GM08714 (cell line): ENCODE measurements around the gene ZMIZ1.

Experiments used
- H3K4me3 ChIP-seq: fragments of 200-500 bp; sonication (Bioruptor generic); 2 replicates; pipeline ENCODE4 v1.5.1; 2014; ENCODE audit warnings: mild to moderate bottlenecking, low read length, inconsistent platforms
- ZNF274 ChIP-seq: IDR thresholded peaks from 2 replicates; pipeline ENCODE4 v1.6.1; 2012; ENCODE audit warnings: mild to moderate bottlenecking, low read depth, low read length

ZMIZ1 gene

DNA sequence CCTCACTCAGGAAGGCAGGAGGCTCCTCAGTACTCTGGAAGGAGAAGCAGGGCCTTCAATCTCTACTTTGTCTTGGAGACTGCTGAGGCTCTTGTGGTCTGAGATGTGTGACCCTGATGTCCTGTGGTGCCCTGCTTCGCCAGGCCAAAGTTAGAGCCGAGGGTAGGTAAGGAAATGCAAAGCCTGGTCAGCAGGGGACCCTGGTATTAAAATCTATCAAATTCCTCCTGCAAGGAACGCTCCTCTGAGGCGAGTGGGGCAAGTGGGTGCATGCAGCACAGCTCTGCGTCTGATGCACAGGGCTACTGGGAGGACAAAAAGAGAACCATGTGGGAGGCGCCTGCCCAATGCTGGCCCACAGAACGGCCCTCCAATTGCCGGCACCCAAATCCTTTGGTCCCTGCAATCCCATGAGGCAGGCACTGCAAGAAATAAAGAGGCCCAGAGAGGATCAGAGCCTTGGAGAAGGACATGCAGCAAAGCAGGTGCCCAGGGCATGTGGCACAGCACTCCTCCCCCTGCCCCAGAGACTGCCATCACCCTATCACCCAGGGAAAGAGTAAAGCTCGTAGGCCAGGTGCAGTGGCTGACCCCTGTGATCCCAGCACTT, 23.1 kb upstream of the ZMIZ1 start:
- H3K4me3 ChIP-seq, result no peak overlapping the region
- no peak for TF ChIP-seq ZNF274

DNA sequence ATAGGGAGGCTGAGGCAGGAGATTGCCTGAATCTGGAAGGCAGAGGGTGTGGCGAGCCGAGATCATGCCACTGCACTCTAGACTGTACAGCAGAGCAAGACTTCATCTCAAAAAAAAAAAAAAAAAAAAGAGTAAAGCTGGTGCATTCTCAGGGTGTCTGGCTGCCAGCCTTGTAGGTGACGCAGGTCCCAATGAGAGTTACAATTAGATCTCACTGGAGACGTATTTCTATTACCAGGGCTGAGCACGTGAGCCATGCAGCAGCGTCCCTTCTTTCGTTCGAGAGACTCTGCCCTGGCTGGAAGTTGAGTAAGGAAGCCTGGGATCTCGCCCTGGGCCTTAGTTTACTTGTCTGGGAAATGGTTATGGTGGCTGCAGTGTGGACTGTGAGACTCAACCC, 22.4 kb upstream of the ZMIZ1 start:
- no peak overlapping the region for H3K4me3 ChIP-seq
- TF ChIP-seq ZNF274, result no peak

DNA sequence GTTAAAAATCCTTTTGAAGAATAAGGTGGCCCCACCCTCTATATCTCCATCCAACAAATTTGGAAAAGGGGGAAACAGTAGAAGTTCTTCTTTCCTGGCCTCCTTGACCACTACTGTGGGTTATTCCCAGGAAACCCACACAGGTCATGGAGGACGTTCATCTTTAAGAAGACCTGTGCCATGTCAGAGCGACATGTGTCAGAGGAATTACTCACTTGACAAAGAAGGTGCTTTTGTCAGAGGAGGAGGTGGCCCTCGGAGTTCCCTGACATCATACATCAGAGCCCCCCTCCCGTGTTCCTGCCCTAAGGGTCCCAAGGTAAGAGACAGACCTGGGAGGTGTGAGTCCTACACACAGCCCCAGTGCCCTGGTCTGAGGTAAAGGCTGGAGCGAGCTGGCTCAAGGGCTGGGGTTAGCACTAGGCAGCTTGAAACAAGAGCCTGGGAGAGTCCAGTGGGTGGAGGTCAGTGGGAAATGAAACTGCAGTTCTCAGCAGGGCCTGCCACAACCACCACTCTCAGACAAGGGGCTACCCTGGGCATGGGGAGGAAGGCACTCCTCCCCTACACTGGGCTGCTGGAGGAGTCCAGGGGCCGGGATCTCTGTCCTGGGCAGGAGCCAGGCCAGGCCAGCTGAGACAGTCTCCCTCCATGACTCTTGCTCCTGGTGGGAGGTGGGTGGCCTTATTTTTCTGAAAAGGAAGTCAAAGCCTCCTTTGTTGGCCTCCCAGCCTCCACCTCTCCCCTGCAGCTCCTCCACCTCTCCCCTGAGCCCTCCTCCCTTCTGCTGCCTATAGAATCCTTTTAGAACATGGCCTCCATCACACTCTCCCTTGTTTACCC, 21.8 kb upstream of the ZMIZ1 start:
- no peak for TF ChIP-seq ZNF274
- no peak overlapping the region for H3K4me3 ChIP-seq

DNA sequence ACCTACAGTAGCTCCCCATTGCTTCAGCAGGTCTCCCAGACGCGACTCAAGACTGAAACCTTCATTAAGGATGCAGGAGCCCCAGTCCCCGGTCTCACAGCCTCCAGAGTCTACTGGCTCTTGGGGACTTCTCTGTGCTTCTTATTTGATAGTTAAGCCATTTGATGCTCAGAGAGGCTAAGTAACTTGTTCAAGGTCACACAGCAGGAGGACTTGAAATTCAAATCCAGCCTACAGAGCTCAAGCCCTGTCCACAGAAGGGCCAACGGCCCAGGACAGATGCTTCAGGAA, 21.2 kb upstream of the ZMIZ1 start:
- H3K4me3 ChIP-seq, result no peak overlapping the region
- TF ChIP-seq ZNF274, result no peak

DNA sequence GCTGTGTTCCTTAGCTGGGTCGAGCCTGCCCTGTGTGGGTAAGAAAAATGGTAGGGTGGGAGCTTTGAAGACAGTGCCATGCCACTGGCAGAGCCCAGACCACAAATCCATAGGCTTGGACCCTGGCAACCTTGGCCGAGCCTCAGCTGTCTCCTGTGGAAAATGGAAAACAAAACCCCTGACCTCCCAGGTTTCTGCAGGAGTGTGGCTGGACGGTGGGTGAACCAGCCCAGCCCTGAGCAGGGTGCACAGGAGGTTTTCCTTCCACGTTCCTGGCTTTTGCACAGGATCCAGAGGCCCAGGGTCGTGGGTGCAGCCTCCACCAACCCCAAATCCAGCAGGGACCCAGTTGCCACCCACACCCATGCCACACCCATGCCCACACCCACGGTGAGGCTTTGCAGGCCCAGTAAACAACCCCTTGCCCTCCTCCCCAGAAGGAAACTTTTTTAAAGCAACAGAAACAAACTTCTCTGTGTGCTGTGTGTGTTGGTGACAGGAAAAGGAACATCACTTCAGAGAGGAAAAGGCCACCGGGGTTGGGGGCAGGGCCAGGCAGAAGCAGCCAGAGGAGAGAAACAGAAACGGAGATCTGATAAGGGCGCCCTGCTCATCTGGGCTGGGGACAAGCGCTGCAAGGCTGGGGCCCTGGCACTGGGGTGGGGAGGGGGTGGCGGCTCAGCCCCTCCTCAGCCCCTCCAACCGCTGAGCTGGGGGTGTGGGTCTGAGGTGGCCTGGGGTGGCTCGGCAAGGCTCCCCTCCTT, 20.7 kb upstream of the ZMIZ1 start:
- no peak overlapping the region for H3K4me3 ChIP-seq
- no peak for TF ChIP-seq ZNF274

DNA sequence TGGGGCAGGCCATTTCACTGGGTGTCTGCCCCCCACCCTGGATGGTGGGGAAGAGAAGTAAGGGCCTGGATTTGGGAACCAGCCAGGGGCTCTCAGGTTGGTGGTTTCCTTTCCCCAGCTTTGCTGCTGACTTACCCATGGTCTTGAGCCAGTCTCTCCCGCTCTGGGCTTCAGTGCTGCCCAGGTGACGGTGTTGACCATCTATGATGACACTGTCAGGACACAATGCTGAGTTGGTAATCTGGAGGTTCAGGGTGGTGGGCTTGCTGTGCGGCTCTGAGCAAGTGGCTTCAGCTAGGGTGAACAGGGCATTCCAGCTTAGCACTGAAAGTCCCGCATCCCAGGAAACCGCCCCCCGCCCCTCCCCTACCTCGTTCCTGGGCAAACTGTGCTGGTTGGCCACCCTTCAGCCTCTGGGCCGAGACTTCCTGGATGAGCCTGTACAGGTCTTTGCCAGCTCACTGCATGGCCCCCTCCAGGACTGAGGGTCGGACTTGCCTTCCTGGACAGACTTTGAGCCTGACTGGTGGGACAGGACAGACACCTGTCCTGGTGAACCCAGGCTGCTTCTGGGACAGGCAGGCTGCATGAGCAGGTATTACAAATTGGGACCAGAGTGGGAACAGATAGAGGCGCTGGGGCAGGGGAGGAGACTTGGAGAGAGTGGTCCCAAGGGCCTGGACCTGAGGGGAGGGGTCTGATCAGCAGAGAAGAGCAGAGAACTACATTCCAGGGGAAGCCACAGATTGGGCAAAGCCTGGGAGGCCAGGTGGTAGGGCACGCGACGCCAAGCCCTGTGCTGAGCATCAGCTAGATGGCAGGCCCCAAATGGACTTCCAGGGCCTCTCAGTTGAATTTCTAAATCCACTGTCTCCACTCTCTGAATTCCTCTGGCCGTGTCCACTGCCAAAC, 19.9 kb upstream of the ZMIZ1 start:
- no peak overlapping the region for H3K4me3 ChIP-seq
- no peak for TF ChIP-seq ZNF274

DNA sequence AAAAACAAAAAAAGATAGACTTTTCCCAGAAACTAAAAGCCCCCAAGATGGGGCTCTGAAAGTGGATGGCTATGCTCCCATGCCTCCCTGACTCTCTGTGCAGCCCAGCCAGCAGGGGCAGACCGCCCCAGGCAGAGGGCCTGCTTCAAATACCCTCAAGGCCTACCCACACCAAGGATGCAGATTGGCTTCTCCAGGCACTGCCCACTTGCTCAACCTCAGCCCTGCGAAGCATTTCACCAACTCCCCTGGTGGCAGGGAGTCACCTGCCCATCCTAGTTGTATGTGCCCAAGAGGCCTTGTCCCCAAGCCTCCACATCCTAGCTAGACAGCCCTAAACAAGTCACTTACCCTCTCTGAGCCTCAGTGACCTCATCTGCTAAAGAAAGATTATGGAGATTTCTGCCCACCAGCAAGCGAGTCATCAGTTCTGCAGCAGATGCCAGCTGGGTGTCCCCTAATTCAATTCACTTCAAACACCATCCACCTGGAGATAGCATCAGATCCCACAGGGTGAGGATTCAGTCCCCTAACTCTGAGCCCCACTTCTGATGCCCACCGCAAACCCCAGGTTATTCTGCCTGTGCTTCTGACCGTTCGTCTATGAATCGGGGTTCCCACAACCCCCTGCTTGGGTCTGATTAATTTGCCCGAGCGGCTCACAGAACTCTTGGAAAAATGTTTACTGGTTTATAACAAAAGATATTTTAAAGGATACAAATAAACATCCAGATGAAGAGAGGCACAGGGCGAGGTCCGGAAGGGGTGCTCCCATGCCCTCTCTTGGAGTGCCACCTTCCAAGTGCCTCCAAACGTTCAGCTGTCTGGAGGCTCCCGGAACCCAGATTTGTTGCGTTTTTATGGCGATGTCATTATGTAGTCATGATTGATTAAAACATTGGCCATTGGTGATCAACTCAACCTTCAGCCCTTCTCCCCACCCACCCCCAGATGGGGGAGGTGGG, 18.6 kb upstream of the ZMIZ1 start:
- H3K4me3 ChIP-seq, result no peak overlapping the region
- no peak for TF ChIP-seq ZNF274

DNA sequence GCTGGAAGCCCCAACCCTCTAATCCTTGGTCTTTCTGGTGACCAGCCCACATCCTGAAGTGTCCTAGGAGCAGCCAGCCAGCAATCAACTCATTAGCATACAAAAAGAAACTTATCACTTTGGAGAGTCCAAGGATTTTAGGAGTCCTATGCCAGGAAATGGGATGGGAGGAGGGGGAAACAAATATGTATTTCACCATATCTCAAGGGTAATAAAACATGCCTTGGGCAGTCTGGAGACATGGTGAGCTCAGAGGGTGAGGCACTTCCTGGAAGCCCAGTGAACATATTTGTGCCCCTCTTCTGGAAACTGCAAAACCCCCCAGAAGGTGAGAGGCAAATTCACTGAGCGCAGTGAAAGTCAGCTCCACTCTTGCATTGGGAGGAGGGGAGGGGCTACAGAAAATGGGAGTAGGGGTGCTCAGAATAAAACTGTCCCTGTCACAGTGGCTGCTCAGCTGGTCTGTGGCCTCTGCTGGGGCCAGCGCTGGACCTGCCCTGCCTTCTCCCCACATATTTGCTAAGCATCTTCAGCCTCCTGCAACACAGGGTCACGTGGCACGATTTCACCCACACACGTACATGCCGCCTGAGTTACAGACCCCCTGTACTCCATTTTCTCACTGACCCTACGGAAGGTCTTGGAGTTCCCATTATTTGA, 17.7 kb upstream of the ZMIZ1 start:
- H3K4me3 ChIP-seq, result no peak overlapping the region
- TF ChIP-seq ZNF274, result no peak

DNA sequence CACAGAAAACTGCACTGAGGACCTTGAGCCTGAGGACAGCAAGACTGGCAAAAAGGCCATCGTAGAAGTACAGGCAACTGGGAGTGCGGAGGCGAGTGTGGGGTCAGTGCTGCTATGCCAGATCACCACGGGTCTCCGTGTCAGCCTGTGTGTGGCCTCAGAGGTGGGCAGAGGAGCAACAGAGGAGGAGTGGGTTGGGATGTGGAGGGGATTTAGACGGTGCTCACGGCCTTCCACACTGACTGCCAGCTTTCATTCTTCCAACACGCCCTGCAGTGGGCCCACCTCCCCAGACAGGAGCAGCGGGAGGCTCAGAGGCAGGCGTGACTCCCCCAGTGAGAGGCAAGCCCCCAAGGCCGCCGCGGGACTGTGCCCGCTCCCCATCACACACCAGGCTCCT, 17.0 kb upstream of the ZMIZ1 start:
- no peak overlapping the region for H3K4me3 ChIP-seq
- no peak for TF ChIP-seq ZNF274

DNA sequence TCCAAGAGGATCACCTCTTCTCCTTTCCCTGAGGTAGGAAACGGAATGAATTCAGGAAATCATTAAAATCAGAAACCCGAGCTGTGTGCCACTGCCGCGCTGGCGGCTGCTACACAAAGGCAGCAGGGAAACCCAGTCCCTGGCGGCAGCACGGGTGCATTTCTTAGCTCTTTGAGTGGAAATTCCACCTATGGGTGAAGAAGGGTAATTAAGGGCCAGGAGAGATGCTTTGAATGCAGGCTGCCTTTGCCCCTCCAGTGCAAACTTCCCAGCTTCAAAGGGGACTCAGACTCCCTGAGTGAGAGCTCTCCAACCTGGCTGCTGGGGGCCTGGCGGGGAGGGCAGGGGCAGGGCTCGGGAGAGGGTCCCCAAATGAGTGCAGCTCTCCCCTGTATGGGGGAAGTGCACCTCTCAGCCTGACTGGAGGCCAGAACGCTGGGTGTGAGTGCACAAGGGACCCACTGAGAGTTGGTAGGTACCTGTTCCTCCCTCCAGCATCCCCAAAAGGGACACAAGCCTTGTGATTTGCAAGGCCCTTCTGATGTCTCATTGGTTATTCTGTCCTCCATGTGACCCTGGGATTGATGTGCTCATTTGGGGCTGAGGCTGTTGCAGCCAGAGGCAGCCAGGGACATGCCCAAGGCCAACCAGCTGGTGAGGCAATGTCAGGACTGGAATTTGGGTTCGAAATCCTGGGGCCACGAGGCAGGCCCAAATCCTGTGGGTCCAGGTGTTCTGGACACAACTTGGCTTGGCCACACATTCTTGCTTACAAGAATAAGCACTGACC, 16.3 kb upstream of the ZMIZ1 start:
- no peak overlapping the region for H3K4me3 ChIP-seq
- TF ChIP-seq ZNF274, result no peak

DNA sequence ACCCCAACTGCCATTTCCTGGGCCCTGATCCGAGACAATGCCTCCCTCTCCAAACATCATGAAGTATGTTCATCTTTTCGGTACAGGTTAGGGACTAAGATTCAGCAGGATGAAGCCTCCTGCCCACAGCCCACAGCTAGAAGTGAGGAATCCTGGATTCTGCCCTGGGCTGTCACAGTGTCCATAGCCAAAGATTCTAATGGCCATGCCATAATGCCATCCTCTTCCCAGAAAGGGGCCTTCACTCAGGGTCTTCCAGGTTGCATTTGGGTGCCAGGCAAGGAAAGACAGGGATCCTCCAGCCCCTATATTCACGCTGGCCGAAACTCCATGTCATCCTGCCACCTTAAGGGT, 15.7 kb upstream of the ZMIZ1 start:
- no peak overlapping the region for H3K4me3 ChIP-seq
- no peak for TF ChIP-seq ZNF274
